Activated naive CD8-positive, alpha-beta T cell treated with anti-CD3 and anti-CD28 coated beads for 36 hours (primary cell): Measurements from ENCODE around the gene HNRNPH3. TPM values are rescaled to one million over a fixed set of nuclear protein-coding genes. Genes with fewer than 3 reads are reported as not detected.
"Not testable (repeated sequence)": the region's sequence is repeated elsewhere in the genome, so short reads cannot be mapped to it uniquely, and the experiment has no call there.

Source experiments
- DNase-seq: peaks from one replicate; pipeline ENCODE4 v3.0.0; 2021
- H3K27ac Mint-ChIP-seq: one replicate; pipeline ENCODE4 v1.8.0; 2022; ENCODE audit warnings: mild to moderate bottlenecking, moderate library complexity, mixed read lengths
- H3K27me3 Mint-ChIP-seq: one replicate; pipeline ENCODE4 v1.8.0; 2022; ENCODE audit warnings: mild to moderate bottlenecking, mixed read lengths
- H3K36me3 Mint-ChIP-seq: one replicate; pipeline ENCODE4 v1.8.0; 2021; ENCODE audit warnings: mild to moderate bottlenecking, mixed read lengths
- H3K4me1 Mint-ChIP-seq: one replicate; pipeline ENCODE4 v1.8.0; 2021; ENCODE audit warnings: mixed read lengths
- H3K4me3 Mint-ChIP-seq: one replicate; pipeline ENCODE4 v1.8.0; 2022; ENCODE audit warnings: mild to moderate bottlenecking, moderate library complexity, mixed read lengths
- H3K9me3 Mint-ChIP-seq: one replicate; pipeline ENCODE4 v1.8.0; 2022; ENCODE audit warnings: mixed read lengths
- total RNA-seq, 2 experiments: library from RNA; stranded (reverse); gene quantifications; one replicate each; pipeline ENCODE4 v1.2.3, GENCODE V29; 2021

Gene HNRNPH3
- total RNA-seq, 2 experiments from 2014 or later: 160 to 165 TPM

- Mint-ChIP-seq H3K4me1 (peaks cover 11% of the 10 kb centered on the region), H3K27me3 (no peaks in the 10 kb centered on the region), H3K36me3 (peaks cover 9% of the 10 kb centered on the region), H3K4me3 (no peak overlapping the region), H3K9me3 (peaks cover 16% of the 10 kb centered on the region), H3K27ac (no peak overlapping the region)
- no peak for DNase-seq
Observed at GRCh38 chr10:68315582-68315981, 16.3 kb upstream of the HNRNPH3 start.

GRCh38 chr10:68318331-68319059 lies 13.4 kb upstream of the HNRNPH3 start:
- no peaks in the 10 kb centered on the region for H3K27me3 Mint-ChIP-seq
- peaks cover 9% of the 10 kb centered on the region for H3K4me1 Mint-ChIP-seq
- peaks cover 15% of the 10 kb centered on the region for H3K9me3 Mint-ChIP-seq
- H3K36me3 Mint-ChIP-seq: peaks cover 9% of the 10 kb centered on the region
- H3K4me3 Mint-ChIP-seq: no peak overlapping the region
- no peak for DNase-seq
- H3K27ac Mint-ChIP-seq: no peak overlapping the region

GRCh38 chr10:68324396-68324795 lies 7.5 kb upstream of the HNRNPH3 start:
- not testable (repeated sequence) for DNase-seq, H3K4me1 Mint-ChIP-seq, H3K9me3 Mint-ChIP-seq, H3K36me3 Mint-ChIP-seq, H3K4me3 Mint-ChIP-seq, H3K27me3 Mint-ChIP-seq, H3K27ac Mint-ChIP-seq

- DNase-seq: no peak
- Mint-ChIP-seq H3K9me3 (peaks cover 3% of the 10 kb centered on the region), H3K27ac (peak overlapping the region; percentile 13)
Observed at GRCh38 chr10:68327889-68328786, 3.7 kb upstream of the HNRNPH3 start.

GRCh38 chr10:68329506-68329861 lies 2.4 kb upstream of the HNRNPH3 start:
- Mint-ChIP-seq H3K9me3 (peaks cover 3% of the 10 kb centered on the region), H3K36me3 (peaks cover 27% of the 10 kb centered on the region), H3K27me3 (peaks cover 7% of the 10 kb centered on the region), H3K27ac (no peak overlapping the region), H3K4me1 (peaks cover 20% of the 10 kb centered on the region), H3K4me3 (no peak overlapping the region)
- DNase-seq: no peak

More at GRCh38 chr10:68327889-68328786, 3.7 kb upstream of the HNRNPH3 start:
- Mint-ChIP-seq H3K4me3 (peak overlapping the region; percentile 32), H3K4me1 (peaks cover 17% of the 10 kb centered on the region), H3K36me3 (peaks cover 15% of the 10 kb centered on the region), H3K27me3 (peaks cover 7% of the 10 kb centered on the region)

- H3K27ac Mint-ChIP-seq: peak overlapping the region; percentile 100
- H3K4me3 Mint-ChIP-seq: peak overlapping the region; percentile 99
- H3K9me3 Mint-ChIP-seq: peaks cover 3% of the 10 kb centered on the region
- H3K27me3 Mint-ChIP-seq: peaks cover 7% of the 10 kb centered on the region
- H3K4me1 Mint-ChIP-seq: peaks cover 33% of the 10 kb centered on the region
- H3K36me3 Mint-ChIP-seq: peaks cover 39% of the 10 kb centered on the region
- peak; percentile 10 for DNase-seq
Observed at GRCh38 chr10:68330852-68331454, 911 bp upstream of the HNRNPH3 start.

DNA sequence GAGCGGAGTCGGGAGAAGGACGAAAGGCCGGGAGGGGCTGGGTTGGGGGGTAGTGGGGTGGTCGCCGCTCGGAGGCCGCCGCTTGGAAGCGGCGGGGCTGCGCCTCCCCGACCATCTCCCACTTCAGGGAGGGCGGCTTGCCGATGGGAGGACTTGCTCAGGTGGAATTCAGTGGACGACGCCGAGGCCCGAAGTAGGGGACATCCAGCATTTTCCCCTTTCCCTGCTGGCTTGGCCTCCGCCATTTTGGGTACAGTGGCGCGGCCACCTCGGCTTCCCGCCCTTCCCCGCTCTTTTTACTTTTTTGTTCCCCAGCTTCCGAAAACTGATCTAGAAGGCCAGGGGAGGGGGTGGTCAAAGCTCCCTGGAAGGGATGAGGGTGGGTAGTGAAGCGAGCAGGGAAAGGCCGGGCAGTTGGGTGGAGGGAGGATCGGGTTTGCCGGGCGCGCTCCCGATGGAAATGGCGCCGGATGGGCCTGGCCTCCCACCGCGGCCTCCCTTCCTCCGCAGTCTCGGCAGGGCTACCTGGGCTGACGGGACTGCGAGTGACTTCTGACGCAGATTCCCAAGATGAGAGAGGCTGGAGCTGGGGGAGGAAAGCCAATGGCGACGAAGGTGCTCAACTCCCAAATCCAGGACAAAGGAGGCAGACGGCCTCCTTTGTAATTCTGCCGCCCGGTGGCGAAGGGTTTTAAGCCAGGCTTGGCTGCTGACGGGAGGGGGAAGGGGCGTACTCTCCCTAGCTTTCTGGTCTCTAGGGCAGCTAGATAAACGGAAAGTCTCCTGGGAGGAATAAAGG lies 594 bp downstream of the HNRNPH3 start, which contains the start of gene PBLD:
Gene PBLD, minus strand, starts transcription at position 670 of the 799 bp plus-strand sequence. CDS start 26,084 bp downstream, outside the sequence.
- H3K36me3 Mint-ChIP-seq: peaks cover 51% of the 10 kb centered on the region
- peak; percentile 63 for DNase-seq
- H3K4me1 Mint-ChIP-seq: peaks cover 47% of the 10 kb centered on the region
- peaks cover 3% of the 10 kb centered on the region for H3K9me3 Mint-ChIP-seq
- H3K27me3 Mint-ChIP-seq: peaks cover 7% of the 10 kb centered on the region
- H3K27ac Mint-ChIP-seq: peak within 1 kb of the TSS; percentile 100
- peak within 1 kb of the TSS; percentile 99 for H3K4me3 Mint-ChIP-seq

DNA sequence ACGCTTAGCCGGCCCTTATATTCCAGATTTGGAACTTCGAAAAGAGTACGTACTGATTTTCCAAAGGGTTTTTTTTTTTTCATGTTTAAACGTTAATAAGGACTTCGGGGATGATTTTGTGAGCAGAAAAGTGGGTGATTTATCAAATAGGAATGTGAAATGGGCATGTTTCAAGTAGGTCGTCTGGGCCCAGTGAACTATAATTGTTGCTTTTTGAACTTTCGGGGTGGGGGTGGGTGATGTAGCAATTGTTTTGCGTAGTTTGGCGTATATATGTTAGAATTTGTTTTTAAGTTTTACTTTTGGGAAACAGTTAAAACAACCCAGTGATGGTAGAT lies 1.2 kb downstream of the HNRNPH3 start:
- H3K27ac Mint-ChIP-seq: peak overlapping the region; percentile 100
- H3K9me3 Mint-ChIP-seq: peaks cover 3% of the 10 kb centered on the region
- H3K36me3 Mint-ChIP-seq: peaks cover 55% of the 10 kb centered on the region
- no peak for DNase-seq
- peaks cover 7% of the 10 kb centered on the region for H3K27me3 Mint-ChIP-seq
- peaks cover 51% of the 10 kb centered on the region for H3K4me1 Mint-ChIP-seq
- H3K4me3 Mint-ChIP-seq: peak overlapping the region; percentile 99

- Mint-ChIP-seq H3K4me1 (peaks cover 50% of the 10 kb centered on the region), H3K27ac (peak overlapping the region; percentile 100), H3K4me3 (peak overlapping the region; percentile 99), H3K27me3 (peaks cover 7% of the 10 kb centered on the region), H3K9me3 (peaks cover 3% of the 10 kb centered on the region), H3K36me3 (peaks cover 59% of the 10 kb centered on the region)
- DNase-seq: no peak
Observed at GRCh38 chr10:68333440-68334431, 1.9 kb downstream of the HNRNPH3 start.

GRCh38 chr10:68334672-68335467 lies 3.0 kb downstream of the HNRNPH3 start:
- peaks cover 3% of the 10 kb centered on the region for H3K9me3 Mint-ChIP-seq
- H3K27me3 Mint-ChIP-seq: peaks cover 7% of the 10 kb centered on the region
- no peak for DNase-seq
- peak overlapping the region; percentile 100 for H3K27ac Mint-ChIP-seq
- peaks cover 57% of the 10 kb centered on the region for H3K4me1 Mint-ChIP-seq
- H3K4me3 Mint-ChIP-seq: peak overlapping the region; percentile 99
- H3K36me3 Mint-ChIP-seq: peaks cover 67% of the 10 kb centered on the region

DNA sequence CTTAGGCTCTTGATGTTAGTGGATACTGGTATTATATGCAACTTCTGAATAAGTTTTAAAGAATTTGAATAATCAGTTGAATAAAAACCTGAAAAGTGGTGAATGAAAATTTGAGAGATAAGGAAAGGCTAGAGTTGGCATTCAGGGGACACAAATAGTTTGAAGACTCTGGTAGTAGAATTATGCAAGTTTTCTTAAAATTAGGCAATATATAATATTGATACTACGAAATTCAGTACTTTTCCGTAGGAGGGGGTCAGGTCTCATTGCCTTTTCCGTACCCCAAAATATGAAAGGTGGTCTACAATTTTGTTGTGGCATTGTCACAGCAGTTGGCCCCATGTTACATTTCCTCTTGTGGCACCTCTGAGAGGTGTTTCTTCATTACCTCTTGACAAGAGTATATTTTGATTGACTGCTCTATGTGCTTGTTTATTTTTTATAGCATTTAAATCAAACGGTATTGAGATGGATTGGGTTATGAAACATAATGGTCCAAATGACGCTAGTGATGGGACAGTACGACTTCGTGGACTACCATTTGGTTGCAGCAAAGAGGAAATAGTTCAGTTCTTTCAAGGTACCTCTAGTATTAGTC lies 5.0 kb downstream of the HNRNPH3 start:
- Mint-ChIP-seq H3K36me3 (peaks cover 71% of the 10 kb centered on the region), H3K27me3 (peaks cover 3% of the 10 kb centered on the region), H3K27ac (peak overlapping the region; percentile 81), H3K9me3 (no peaks in the 10 kb centered on the region), H3K4me1 (peaks cover 57% of the 10 kb centered on the region), H3K4me3 (peak overlapping the region; percentile 76)
- DNase-seq: no peak

- Mint-ChIP-seq H3K4me1 (peaks cover 52% of the 10 kb centered on the region), H3K27me3 (no peaks in the 10 kb centered on the region), H3K9me3 (no peaks in the 10 kb centered on the region), H3K27ac (peak overlapping the region; percentile 72), H3K36me3 (peaks cover 53% of the 10 kb centered on the region), H3K4me3 (no peak overlapping the region)
- no peak for DNase-seq
Observed at GRCh38 chr10:68340358-68341080, 8.7 kb downstream of the HNRNPH3 start.
